GM12878 (cell line): ENCODE data around the gene TACC2. TPM values are rescaled to one million over a fixed set of nuclear protein-coding genes. Genes with fewer than 3 reads are reported as not detected.

Experiments used
- ATAC-seq: fragments of 200-7000 bp; cut with Tn5 transposase; 3 replicates; pipeline ENCODE4 v1.9.1; 2020; ENCODE audit warnings: mild to moderate bottlenecking, moderate library complexity
- BruUV-seq: library from RNA; stranded (reverse); fragments of 400-500 nt; replicated peaks from 2 replicates; lab custom pipeline; 2021; lab: Mats Ljungman, UMichigan
- CTCF ChIA-PET: fragments of 300-600 bp; sonication (Branson Sonifier 250); formaldehyde crosslinking; extraction: SDS; loops from one replicate; lab custom pipeline; 2021; ENCODE audit warnings: inconsistent platforms; lab: Yijun Ruan, JAX
- POLR2A ChIA-PET: fragments of 350-600 bp; formaldehyde crosslinking; extraction: SDS; loops from one replicate; lab custom pipeline; 2021; ENCODE audit warnings: inconsistent platforms; lab: Charles Lee
- RAD21 ChIA-PET: fragments of 300-600 bp; sonication (Branson Sonifier 250); formaldehyde crosslinking; loops from one replicate; lab custom pipeline; 2023; ENCODE audit warnings: antibody characterized with exemption; ENCODE audit not compliant: unreplicated experiment; lab: Charles Lee
- SMC1A ChIA-PET: fragments of 300-600 bp; sonication (Branson Sonifier 250); formaldehyde crosslinking; loops from one replicate; lab custom pipeline; 2023; ENCODE audit not compliant: unreplicated experiment, uncharacterized antibody; lab: Charles Lee
- DNase-seq: peaks from one replicate; pipeline ENCODE4 v3.0.0-alpha.2; 2011; ENCODE audit warnings: low read depth, low spot score
- FAIRE-seq: peaks from 3 replicates; lab custom pipeline; 2011; peaks lifted over from hg19 to GRCh38; lab: Jason Lieb, UNC
- H2AFZ ChIP-seq: 2 replicates; pipeline ENCODE4 v1.6.0; 2011; ENCODE audit warnings: low read depth, low read length, control low read depth; ENCODE audit not compliant: control insufficient read depth
- H3K27ac ChIP-seq: 2 replicates; pipeline ENCODE4 v1.5.1; 2011; ENCODE audit warnings: control low read depth; ENCODE audit not compliant: control insufficient read depth, insufficient read depth
- H3K27me3 ChIP-seq, 2 experiments: replicated peaks in 1 of 2; 2 replicates each; pipeline versions ENCODE4 v1.6.0 to v1.6.1; 2011; ENCODE audit warnings: low read length in 1 of 2; ENCODE audit not compliant: control insufficient read depth in 2 of 2, insufficient read depth in 2 of 2
- H3K36me3 ChIP-seq, 2 experiments: 2 replicates each; pipeline ENCODE4 v1.5.1; 2011; ENCODE audit warnings: low read length in 1 of 2; ENCODE audit not compliant: control insufficient read depth in 2 of 2, insufficient read depth in 2 of 2
- H3K4me1 ChIP-seq: 2 replicates; pipeline ENCODE4 v1.6.1; 2011; ENCODE audit warnings: mild to moderate bottlenecking, low read length, moderate library complexity, mixed read lengths; ENCODE audit not compliant: control insufficient read depth, insufficient read depth
- H3K4me2 ChIP-seq: 2 replicates; pipeline ENCODE4 v1.6.0; 2011; ENCODE audit warnings: control low read depth; ENCODE audit not compliant: control insufficient read depth, insufficient read depth
- H3K4me3 ChIP-seq: fragments of 200-600 bp; sonication (generic); 2 replicates; pipeline ENCODE4 v1.5.1; 2016
- H3K79me2 ChIP-seq: 2 replicates; pipeline ENCODE4 v1.6.0; 2011; ENCODE audit warnings: low read length; ENCODE audit not compliant: control insufficient read depth, insufficient read depth
- H3K9ac ChIP-seq: 2 replicates; pipeline ENCODE4 v1.8.0; 2011; ENCODE audit warnings: low read length, control low read depth, mixed read lengths; ENCODE audit not compliant: control insufficient read depth, insufficient read depth
- H3K9me3 ChIP-seq: replicated peaks from 3 replicates; pipeline ENCODE4 v1.5.1; 2011; ENCODE audit warnings: mild to moderate bottlenecking, low read length; ENCODE audit not compliant: control insufficient read depth, insufficient read depth
- H4K20me1 ChIP-seq: 2 replicates; pipeline ENCODE4 v1.6.0; 2011; ENCODE audit not compliant: control insufficient read depth, insufficient read depth
- BACH1 ChIP-seq: fragments of 450-650 bp; IDR thresholded peaks from 2 replicates; pipeline ENCODE4 v1.6.1; 2017; ENCODE audit warnings: mild to moderate bottlenecking, borderline replicate concordance
- CHD2 ChIP-seq: IDR thresholded peaks from 2 replicates; pipeline ENCODE4 v1.6.1; 2011; ENCODE audit warnings: low read depth, low read length, improper control_type of control experiment, borderline replicate concordance
- CREM ChIP-seq: IDR thresholded peaks from 2 replicates; pipeline ENCODE4 v1.6.1; 2014; ENCODE audit warnings: antibody characterized with exemption, low read depth
- HCFC1 ChIP-seq: fragments of 150-350 bp; IDR thresholded peaks from 2 replicates; pipeline ENCODE4 v1.6.1; 2014; ENCODE audit warnings: low read length
- IRF4 ChIP-seq: IDR thresholded peaks from 2 replicates; pipeline ENCODE4 v1.6.1; 2011; ENCODE audit warnings: low read depth, low read length
- MYB ChIP-seq: fragments of 150-350 bp; IDR thresholded peaks from 2 replicates; pipeline ENCODE4 v1.6.1; 2014; ENCODE audit warnings: mild to moderate bottlenecking, low read depth, low read length, borderline replicate concordance
- PBX3 ChIP-seq: IDR thresholded peaks from 2 replicates; pipeline ENCODE4 v1.6.1; 2011; ENCODE audit warnings: mild to moderate bottlenecking, low read depth, low read length, moderate library complexity; ENCODE audit not compliant: insufficient replicate concordance
- POLR2AphosphoS5 ChIP-seq: IDR thresholded peaks from 2 replicates; pipeline ENCODE4 v1.6.1; 2011; ENCODE audit warnings: mild to moderate bottlenecking, low read length, inconsistent platforms
- RCOR1 ChIP-seq: conservative IDR thresholded peaks from 2 replicates; pipeline ENCODE4 v1.6.1; 2012; ENCODE audit warnings: low read depth, low read length, improper control_type of control experiment
- STAT3 ChIP-seq: IDR thresholded peaks from 2 replicates; pipeline ENCODE4 v1.6.1; 2011; ENCODE audit warnings: low read depth, low read length, improper control_type of control experiment
- TCF3 ChIP-seq: IDR thresholded peaks from 2 replicates; pipeline ENCODE4 v1.6.1; 2012; ENCODE audit warnings: low read depth, mild to moderate bottlenecking, low read length, borderline replicate concordance; ENCODE audit not compliant: insufficient read depth
- ZNF274 ChIP-seq: IDR thresholded peaks from one replicate; pipeline ENCODE4 v1.8.0; 2011; ENCODE audit not compliant: insufficient read length, insufficient read depth
- ZNF622 ChIP-seq: fragments of 450-650 bp; IDR thresholded peaks from 2 replicates; pipeline ENCODE4 v1.6.1; 2017; ENCODE audit warnings: mild to moderate bottlenecking, inconsistent platforms
- WGBS: methylation state at CpG from one replicate; pipeline ENCODE4 v1.1.6; 2016; ENCODE audit warnings: low lambda C conversion rate; ENCODE audit not compliant: insufficient replicate concordance, insufficient coverage; ENCODE audit errors: missing lambda C conversion rate; 5-methylcytosine and 5-hydroxymethylcytosine counted together
- in situ Hi-C: fragments of 300-500 bp; cut with MboI; formaldehyde crosslinking; loops from 9 replicates; pipeline ENCODE4 v1.14.3; 2018; ENCODE audit warnings: mixed read lengths
- intact Hi-C: fragments of 100-400 bp; cut with micrococcal nuclease; formaldehyde crosslinking; loops from one replicate; pipeline ENCODE4 v1.14.2; 2022; ENCODE audit not compliant: unreplicated experiment
- polyA plus RNA-seq, 11 experiments: library from polyadenylated mRNA; depleted of rRNA in 4 of 11; unstranded in 6 of 11; stranded (reverse) in 5 of 11; fragments of >200 nt; fragmentation: Nextera tagmentation in 4 of 11; fragmentation: Illumina TruSeq in 1 of 11; extraction: Ambion mirVana in 4 of 11; extraction: Trizol in 1 of 11; gene quantifications; 1 replicate in 1 of 11; 2 replicates in 10 of 11; pipeline versions ENCODE4 v1.2.1 to v1.2.3, GENCODE V29; 2011 to 2016; ENCODE audit warnings: inconsistent platforms in 2 of 11, missing spikeins in 2 of 11, low read depth in 1 of 11
- total RNA-seq, 4 experiments: library from RNA; depleted of rRNA in 3 of 4; stranded (reverse); fragments of >200 nt in 3 of 4; fragmentation: Illumina TruSeq in 1 of 4; extraction: Trizol in 1 of 4; gene quantifications; 2 replicates each; pipeline versions ENCODE4 v1.2.1 to v1.2.3, GENCODE V29; 2013 to 2021
- TF ChIP-seq, protein P1 (sequence below): fragments of 450-650 bp; IDR thresholded peaks from 2 replicates; pipeline ENCODE4 v1.6.1; 2017; ENCODE audit warnings: low read depth, mild to moderate bottlenecking, moderate library complexity

TACC2 gene
- total and polyA plus RNA-seq, 10 of the 15 experiments (the other 5 are each of a cell fraction or from before 2014, with no cell fraction given): 0.07 to 0.64 (median 0.13) TPM; not detected in 5

DNA sequence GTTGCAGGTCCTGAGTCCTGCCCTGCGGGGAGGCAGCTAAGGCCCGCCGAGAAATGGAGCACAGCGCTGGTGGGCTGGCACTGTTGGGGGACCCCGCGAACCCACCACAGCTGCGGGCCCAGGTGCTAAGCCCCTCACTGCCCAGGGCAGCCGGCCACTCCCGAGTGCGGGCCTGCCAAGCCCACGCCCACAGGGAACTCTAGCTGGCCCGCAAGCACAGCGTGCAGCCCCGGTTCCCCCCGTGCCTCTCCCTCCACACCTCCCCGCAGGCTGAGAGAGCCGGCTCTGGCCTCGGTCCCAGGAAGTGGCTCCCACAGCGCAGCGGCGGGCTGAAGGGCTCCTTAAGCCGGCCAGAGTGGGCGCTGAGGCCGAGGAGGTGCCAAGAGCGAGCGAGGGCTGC lies 10.5 kb upstream of the TACC2 start (continued):
- TF ChIP-seq STAT3: no peak

GRCh38 chr10:121981346-121981745 lies 7.6 kb upstream of the TACC2 start:
- H3K4me3 ChIP-seq: no peak overlapping the region
- RAD21 ChIA-PET: no interaction called here
- H3K4me1 ChIP-seq: no peaks in the 10 kb centered on the region
- DNase-seq (no peak), ATAC-seq (no peak), FAIRE-seq (no peak)
- H3K9me3 ChIP-seq: peaks cover 7% of the 10 kb centered on the region
- no peak overlapping the region for H3K9ac ChIP-seq
- H2AFZ ChIP-seq: no peak overlapping the region
- no peaks in the 10 kb centered on the region for H3K79me2 ChIP-seq
- WGBS: 23% methylated on average over 2 of the region's 2 CpGs
- intact Hi-C loops (no loop called here), in situ Hi-C loops (no loop called here)
- POLR2A ChIA-PET: no interaction called here
- no peak overlapping the region for H3K27ac ChIP-seq
- no peaks in the 10 kb centered on the region for H4K20me1 ChIP-seq
- no TSS peak for BruUV-seq
- H3K4me2 ChIP-seq: no peak overlapping the region
- TF ChIP-seq, protein P1, sequence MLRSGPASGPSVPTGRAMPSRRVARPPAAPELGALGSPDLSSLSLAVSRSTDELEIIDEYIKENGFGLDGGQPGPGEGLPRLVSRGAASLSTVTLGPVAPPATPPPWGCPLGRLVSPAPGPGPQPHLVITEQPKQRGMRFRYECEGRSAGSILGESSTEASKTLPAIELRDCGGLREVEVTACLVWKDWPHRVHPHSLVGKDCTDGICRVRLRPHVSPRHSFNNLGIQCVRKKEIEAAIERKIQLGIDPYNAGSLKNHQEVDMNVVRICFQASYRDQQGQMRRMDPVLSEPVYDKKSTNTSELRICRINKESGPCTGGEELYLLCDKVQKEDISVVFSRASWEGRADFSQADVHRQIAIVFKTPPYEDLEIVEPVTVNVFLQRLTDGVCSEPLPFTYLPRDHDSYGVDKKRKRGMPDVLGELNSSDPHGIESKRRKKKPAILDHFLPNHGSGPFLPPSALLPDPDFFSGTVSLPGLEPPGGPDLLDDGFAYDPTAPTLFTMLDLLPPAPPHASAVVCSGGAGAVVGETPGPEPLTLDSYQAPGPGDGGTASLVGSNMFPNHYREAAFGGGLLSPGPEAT: no peak
- TF ChIP-seq CHD2: no peak
- TF ChIP-seq ZNF622: no peak
- no peak for TF ChIP-seq HCFC1
- no peak for TF ChIP-seq RCOR1
- TF ChIP-seq ZNF274: no peak
- TF ChIP-seq MYB: no peak
- no peak for TF ChIP-seq IRF4
- no peak for TF ChIP-seq TCF3
- TF ChIP-seq BACH1: no peak
- no peak for TF ChIP-seq POLR2AphosphoS5
- TF ChIP-seq PBX3: no peak
- no peak for TF ChIP-seq CREM
- SMC1A ChIA-PET: no interaction called here
- no peaks in the 10 kb centered on the region for H3K36me3 ChIP-seq
- no peaks in the 10 kb centered on the region for H3K27me3 ChIP-seq
- CTCF ChIA-PET: interaction anchor here (0.6 kb wide), 1 partner anchor 24 kb away, joined by 3 read pairs; no protein-coding TSS in a partner anchor
